EL (cell line): ENCODE data around the gene TRDMT1.
A peak's percentile ranks its signal among the peaks of the same experiment; 100 is the strongest.

Experiments used
- DNase-seq: peaks from one replicate; pipeline ENCODE4 v3.0.0-alpha.2; 2016

The TRDMT1 gene, protein sequence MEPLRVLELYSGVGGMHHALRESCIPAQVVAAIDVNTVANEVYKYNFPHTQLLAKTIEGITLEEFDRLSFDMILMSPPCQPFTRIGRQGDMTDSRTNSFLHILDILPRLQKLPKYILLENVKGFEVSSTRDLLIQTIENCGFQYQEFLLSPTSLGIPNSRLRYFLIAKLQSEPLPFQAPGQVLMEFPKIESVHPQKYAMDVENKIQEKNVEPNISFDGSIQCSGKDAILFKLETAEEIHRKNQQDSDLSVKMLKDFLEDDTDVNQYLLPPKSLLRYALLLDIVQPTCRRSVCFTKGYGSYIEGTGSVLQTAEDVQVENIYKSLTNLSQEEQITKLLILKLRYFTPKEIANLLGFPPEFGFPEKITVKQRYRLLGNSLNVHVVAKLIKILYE

DNA sequence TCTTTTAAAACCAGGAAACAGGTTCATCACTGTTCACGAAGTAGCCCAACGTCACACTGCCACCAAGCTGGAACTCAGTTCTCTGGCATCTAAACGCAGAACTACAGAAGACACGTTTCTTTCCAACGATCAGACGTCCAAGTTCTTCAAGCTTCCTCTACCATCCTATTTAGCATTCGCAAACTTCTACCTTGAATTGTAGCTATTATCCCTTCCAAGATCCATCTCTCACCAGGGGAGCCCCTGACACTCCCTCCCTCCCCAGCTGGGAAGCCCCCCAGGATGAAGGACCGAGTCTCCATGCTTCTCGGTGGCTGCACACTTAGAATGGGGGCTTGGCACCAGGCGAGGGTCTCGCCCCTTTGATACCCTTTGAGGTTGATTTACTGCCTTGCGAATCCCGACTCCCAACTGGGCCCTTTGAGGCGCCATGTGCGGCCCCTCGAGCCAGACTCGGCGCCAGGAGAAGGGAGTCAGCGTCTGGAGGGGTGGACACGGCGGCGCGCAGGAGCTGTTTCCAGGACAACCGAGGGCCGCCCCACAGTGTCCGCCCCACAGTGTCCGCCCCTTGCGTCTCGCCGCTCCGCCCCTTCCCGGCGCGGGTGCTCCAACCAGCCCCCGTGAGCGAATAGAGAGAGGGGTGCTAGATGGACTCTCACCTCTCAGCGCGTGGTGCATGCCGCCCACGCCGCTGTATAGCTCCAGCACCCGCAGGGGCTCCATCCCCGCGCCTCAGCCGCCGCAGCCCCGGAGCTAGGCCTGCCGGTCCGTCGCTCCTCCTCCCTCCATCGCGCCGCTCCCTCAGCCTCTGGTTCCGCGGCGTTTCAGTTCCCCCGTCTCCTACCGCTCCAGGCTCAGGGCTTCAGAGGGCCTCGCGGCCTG, at the start of gene TRDMT1:
Gene TRDMT1 (minus strand): TSS at position 761 of the 882 bp plus-strand sequence. CDS start 38 bp downstream, at position 723.
- DNase-seq = peak; percentile 93

DNA sequence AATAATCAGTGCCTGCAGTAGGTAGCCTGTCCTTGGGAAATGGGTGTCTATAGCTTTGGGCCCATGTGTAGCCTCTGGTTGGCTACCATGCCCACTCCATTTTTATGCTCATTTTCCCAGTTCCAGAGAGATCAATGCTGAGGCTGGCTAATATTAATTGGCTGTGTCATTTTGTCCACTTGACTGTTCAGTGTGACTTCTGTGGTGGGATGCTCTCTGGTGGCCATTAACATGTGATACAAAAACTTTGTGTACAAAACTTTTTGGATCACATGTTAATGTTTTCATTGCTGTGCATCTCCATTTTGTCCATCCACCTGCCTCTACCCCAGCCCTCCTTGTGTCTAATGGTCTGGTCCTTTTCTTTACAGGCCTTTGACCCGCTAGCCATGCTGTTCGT, 49.3 kb upstream of the TRDMT1 start:
- no peak for DNase-seq

DNA sequence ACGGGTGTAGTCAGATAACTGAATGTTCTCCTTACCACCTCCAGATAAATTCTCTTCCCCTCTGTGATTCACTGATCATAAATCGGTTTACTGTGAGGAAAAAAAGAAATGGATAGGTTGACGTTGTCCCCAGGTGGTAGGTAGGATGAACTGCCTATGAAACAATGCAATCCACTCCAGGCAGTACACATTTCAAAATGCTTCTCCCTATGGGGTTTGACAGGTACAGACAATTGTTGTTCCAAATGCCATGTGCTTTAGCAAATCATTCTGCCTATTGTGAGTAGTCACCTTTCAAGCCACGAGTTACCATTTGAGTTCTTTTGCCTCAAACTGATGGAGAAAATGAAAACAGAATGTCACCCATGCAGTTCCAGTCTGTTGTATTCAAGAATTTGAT, 48.3 kb upstream of the TRDMT1 start:
- no peak for DNase-seq

DNA sequence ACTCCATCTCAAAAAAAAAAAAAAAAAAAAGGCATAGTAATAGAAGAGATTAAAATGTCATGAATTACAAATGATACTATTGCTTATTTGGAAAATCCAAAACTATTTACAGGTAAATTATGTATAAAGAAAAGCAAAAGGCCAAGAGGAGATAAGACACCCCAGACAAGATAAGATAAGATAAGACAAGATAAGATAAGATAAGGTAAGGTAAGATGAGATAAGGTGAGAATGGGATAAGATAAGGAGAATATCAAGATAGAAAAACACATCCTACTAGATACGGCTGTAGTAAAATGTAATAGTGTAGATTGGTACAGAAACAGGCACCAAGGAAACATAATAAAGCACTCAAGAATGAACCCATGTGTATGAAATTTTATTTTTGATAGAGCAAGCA, 47.5 kb upstream of the TRDMT1 start:
- DNase-seq = no peak

DNA sequence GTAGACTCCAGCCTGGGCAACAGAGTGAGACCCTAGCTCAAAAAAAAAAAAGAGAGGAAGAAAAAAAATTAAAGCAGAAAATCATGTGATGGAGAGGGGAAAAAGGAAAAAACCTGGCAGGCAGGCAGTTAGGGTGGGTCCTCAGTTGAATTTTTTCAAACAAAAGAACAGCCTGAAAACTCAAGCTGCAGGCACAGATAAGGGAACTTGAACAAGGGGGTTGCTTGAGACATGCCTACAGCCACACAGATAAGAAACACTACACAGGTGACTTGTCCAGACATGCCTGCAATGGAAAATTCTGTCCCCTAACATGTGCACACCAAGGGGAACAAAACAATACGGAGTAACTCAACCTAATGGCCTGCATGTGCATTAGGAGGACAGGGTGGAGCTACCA, 45.7 kb upstream of the TRDMT1 start:
- DNase-seq = no peak

DNA sequence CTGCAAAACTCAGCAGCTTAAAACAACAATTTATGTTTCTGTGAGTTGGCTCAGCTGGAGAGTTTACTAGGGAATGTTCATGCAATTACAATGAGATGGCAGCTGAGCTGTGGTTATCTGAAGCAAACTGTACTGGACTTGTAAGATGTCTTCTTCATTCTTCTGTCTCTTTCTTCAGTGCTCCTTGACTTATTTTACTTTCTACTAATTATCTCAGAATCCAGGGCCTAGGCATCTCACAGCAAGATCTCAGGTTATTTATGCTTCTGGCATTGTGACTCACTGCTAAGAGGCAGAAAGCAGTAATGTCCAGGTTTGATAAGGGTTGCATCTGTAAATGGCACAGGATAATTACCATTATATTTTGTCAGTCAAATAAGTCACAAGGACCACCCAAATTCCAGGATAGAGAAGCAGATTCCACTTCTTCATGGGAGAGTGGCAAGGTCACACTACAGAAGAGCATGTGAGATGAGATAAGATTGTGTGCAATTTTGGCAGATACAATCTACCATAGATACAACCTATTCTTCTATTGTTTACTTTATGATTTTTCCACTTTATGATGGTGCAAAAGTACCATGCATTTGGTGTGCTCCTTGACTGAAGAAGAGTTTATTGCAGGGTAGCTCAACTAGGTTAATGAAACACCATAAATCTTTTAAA, 43.4 kb upstream of the TRDMT1 start:
- DNase-seq = no peak

DNA sequence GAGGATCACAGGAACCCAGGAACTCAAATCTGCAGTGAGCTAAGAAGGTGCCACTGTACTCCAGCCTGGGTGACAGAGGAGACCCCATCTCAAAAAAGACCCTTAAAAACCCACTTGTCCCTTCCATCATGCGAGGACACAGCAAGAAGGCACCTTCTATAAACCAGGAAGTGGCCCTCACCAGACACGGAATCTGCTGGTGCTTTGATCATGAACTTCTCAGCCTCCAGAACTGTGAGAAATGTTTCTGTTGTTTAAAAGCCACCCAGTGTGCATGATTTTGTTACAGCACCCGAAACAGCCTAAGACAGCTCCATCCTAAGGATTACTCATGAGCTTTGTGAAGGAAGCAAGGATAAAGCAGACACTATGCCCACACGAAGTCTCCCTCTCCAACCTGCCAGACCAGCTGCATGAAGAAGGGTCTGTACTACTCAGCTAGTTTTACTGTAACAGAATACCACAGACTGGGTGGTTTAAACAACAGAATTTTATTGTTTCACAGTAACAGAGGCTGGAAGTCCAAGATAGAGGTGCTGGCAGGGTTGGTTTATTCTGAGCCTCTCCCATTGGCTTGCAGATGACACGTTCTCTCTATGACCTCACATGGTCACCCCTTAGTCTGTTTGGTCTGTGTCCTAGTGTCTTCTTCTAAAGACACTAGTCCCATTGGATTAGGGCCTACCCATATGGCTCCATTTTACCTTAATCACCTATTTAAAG, 40.3 kb upstream of the TRDMT1 start:
- DNase-seq = no peak

DNA sequence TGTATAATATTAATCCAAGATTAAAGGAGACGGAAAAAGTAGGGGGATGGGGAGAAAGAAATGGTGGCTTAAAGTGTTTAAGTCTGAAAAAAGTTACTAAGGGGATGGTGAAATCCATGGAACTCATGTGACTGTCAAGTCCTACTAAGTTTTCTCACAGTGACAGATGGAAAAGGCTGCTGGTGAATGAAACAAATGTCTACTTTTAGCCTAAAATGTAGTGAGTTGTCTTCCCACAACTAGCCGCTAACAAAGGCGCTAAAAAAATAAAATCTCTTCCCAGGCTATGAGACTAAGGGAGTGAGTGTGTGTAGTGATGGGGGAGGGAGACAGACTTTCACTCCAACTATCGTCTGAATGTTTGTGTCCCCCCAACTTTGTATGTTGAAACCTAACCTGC, 39.1 kb upstream of the TRDMT1 start:
- no peak for DNase-seq

DNA sequence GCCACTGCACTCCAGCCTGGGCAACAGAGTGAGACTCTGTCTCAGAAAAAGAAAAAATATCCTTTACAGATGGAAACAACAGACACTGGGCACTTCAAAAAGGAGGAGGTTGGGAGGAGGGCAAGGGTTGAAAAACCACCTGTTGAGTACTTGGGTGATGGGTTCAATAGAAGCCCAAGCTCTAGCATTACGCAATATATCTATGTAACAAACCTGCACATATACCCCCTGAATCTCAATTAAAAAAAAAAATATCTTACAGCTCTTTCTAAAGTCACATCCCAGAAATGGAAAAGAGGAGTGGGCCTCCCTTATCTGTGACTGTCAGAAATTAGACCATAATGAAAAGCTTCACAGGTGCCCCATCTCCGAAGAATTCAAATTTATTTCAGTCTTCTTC, 38.6 kb upstream of the TRDMT1 start:
- DNase-seq = no peak

DNA sequence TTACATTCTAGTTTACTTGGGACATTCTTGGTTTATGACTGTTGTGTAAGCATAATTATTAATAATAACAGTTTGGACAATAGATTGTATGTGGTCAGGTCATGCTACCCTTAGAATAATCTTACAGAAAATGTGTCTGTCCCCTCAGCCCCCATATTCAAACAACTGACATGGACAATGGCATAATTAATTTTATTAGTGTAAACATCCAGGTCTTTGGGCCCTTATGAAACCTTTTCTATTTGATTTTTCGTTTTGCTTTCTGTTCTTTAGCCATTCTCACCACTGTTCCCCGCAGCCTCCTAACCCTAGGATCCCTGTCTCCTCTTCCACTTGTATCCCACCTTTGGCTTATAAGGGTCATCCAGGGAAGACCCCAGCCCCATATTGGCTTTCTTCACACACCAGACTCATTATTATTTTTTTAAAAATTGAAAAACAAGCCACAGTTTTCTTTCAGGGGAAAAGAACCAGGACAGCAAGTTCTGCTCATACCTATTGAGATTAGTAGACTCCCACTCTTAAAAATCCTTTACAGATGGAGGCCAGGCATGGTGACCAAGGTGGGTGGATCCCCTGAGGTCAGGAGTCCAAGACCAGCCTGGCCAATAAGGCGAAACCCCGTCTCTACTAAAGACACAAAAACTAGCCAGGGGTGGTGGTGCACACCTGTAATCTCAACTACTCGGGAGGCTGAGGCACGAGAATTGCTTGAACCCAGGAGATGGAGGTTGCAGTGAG, 38.0 kb upstream of the TRDMT1 start:
- no peak for DNase-seq

GRCh38 chr10:17238445-17239291, 37.2 kb upstream of the TRDMT1 start:
- DNase-seq = peak; percentile 78

GRCh38 chr10:17237915-17238444, 36.5 kb upstream of the TRDMT1 start:
- DNase-seq = peak; percentile 57

- no peak for DNase-seq
These were observed 35.7 kb upstream of the TRDMT1 start for GRCh38 chr10:17237149-17237527.

GRCh38 chr10:17236468-17237148, 35.1 kb upstream of the TRDMT1 start:
- no peak for DNase-seq

DNA sequence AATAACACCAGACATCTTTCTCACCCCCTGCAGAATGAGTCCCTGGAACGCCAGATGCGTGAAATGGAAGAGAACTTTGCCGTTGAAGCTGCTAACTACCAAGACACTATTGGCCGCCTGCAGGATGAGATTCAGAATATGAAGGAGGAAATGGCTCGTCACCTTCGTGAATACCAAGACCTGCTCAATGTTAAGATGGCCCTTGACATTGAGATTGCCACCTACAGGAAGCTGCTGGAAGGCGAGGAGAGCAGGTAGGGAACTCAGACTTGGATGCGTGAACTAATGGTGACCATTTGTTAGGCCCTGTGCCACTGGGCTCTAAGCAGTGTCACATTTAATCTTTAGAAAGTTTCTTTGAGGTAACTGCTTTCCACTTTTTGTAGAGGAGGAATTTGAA, 33.7 kb upstream of the TRDMT1 start:
- DNase-seq = peak; percentile 39

GRCh38 chr10:17234431-17234945, 33.0 kb upstream of the TRDMT1 start:
- DNase-seq = no peak

DNA sequence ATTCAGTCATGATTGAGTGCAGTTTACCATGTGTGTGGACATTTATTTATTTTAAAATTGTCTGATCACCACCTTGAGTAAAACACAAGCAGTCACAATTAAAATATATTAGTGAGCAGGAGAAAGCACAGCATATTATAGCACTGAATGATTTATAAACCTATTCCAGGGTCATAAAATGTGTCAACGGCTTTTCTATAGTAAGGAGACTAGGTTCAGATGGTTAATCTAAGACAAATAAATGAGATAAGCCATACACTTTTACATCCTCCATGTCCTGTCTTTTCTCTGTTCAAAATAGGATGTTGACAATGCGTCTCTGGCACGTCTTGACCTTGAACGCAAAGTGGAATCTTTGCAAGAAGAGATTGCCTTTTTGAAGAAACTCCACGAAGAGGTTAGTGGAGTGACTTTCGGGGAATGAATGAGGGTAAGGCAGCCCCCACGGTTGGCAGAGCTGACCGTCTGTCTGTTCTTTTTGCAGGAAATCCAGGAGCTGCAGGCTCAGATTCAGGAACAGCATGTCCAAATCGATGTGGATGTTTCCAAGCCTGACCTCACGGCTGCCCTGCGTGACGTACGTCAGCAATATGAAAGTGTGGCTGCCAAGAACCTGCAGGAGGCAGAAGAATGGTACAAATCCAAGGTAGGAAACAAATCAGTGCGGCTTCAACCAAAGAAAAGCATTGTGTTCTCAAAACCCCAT, 32.0 kb upstream of the TRDMT1 start:
- peak; percentile 47 for DNase-seq

- no peak for DNase-seq
These were observed 30.9 kb upstream of the TRDMT1 start for GRCh38 chr10:17232276-17232960.

DNA sequence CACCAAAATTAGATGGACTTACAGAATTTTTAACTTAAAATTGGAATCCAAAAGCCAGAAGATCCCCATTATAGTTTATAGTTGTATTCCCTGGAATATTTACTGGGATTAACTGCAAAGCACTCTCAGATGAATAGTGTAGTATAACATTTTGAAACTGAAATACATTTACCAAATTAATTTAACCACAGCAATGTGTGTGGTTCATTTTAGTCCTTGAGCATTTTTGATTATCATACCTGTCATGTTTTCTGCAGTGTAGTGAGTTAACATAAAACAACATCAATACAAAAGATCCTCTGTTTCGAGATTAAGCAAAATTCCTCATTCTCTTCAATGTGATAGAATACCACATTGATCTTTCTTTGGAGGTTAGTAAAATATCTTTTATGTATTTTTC, 30.3 kb upstream of the TRDMT1 start:
- no peak for DNase-seq
